Karpas-422 (cell line): ENCODE measurements around the gene SPSB4. TPM values are rescaled to one million over a fixed set of nuclear protein-coding genes. Genes with fewer than 3 reads are reported as not detected.
A peak's percentile ranks its signal among the peaks of the same experiment; 100 is the strongest.

Experiments used
- DNase-seq: peaks from one replicate; pipeline ENCODE4 v3.0.0-alpha.2; 2015
- H2AFZ ChIP-seq: fragments of 200-600 bp; sonication (generic); 2 replicates; pipeline ENCODE4 v1.6.1; 2014; ENCODE audit warnings: antibody characterized with exemption, low read length, mixed read lengths
- H3K27ac ChIP-seq: fragments of 200-600 bp; sonication (generic); 2 replicates; pipeline ENCODE4 v1.5.1; 2014; ENCODE audit warnings: mild to moderate bottlenecking, low read length, moderate library complexity
- H3K27me3 ChIP-seq: fragments of 200-600 bp; sonication (generic); 2 replicates; pipeline ENCODE4 v1.6.1; 2014; ENCODE audit warnings: low read length, mixed read lengths
- H3K36me3 ChIP-seq: fragments of 200-600 bp; sonication (generic); 2 replicates; pipeline ENCODE4 v1.6.1; 2014; ENCODE audit warnings: low read length, mixed read lengths; ENCODE audit not compliant: insufficient read depth
- H3K4me1 ChIP-seq: fragments of 200-600 bp; sonication (generic); 2 replicates; pipeline ENCODE4 v1.6.1; 2014; ENCODE audit warnings: mild to moderate bottlenecking, low read length, mixed read lengths
- H3K4me2 ChIP-seq: fragments of 200-600 bp; sonication (generic); 2 replicates; pipeline ENCODE4 v1.6.1; 2014; ENCODE audit warnings: low read length, low read depth, mild to moderate bottlenecking; ENCODE audit not compliant: poor library complexity, severe bottlenecking
- H3K4me3 ChIP-seq: fragments of 200-600 bp; sonication (generic); 2 replicates; pipeline ENCODE4 v1.5.1; 2014; ENCODE audit warnings: mild to moderate bottlenecking, antibody characterized with exemption, low read length, mixed read lengths
- H3K79me2 ChIP-seq: fragments of 200-600 bp; sonication (generic); 2 replicates; pipeline ENCODE4 v1.6.1; 2014; ENCODE audit warnings: mild to moderate bottlenecking, low read length, mixed read lengths
- H3K9ac ChIP-seq: fragments of 200-600 bp; sonication (generic); 2 replicates; pipeline ENCODE4 v1.6.0; 2014; ENCODE audit warnings: low read length
- H3K9me2 ChIP-seq: fragments of 200-600 bp; sonication (generic), shearing (Covaris generic); replicated peaks from 2 replicates; pipeline ENCODE4 v1.6.0; 2014; ENCODE audit warnings: mild to moderate bottlenecking, low read length, moderate library complexity; ENCODE audit not compliant: insufficient read depth
- H3K9me3 ChIP-seq: fragments of 300-700, 200-600 bp; sonication (generic); 2 replicates; pipeline ENCODE4 v1.6.1; 2014; ENCODE audit warnings: low read length, mixed read lengths
- H4K20me1 ChIP-seq: fragments of 200-600 bp; sonication (generic); 2 replicates; pipeline ENCODE4 v1.6.1; 2014; ENCODE audit warnings: mild to moderate bottlenecking, antibody characterized with exemption, low read length, low read depth; ENCODE audit not compliant: insufficient read depth
- total RNA-seq: library from RNA; depleted of rRNA; stranded (reverse); fragments of >200 nt; shearing (Covaris generic); gene quantifications from 2 replicates; pipeline ENCODE4 v1.2.3, GENCODE V29; 2014; ENCODE audit warnings: low replicate concordance

Gene SPSB4
- total RNA-seq, 1 experiment from 2014 or later, result not detected

- Histone ChIP-seq H3K27ac (no peak overlapping the region), H3K27me3 (no peaks in the 10 kb centered on the region), H3K9me3 (no peaks in the 10 kb centered on the region), H3K4me3 (no peak overlapping the region), H3K9me2 (no peaks in the 10 kb centered on the region), H3K4me2 (no peak overlapping the region), H3K4me1 (no peaks in the 10 kb centered on the region), H2AFZ (no peak overlapping the region), H4K20me1 (no peaks in the 10 kb centered on the region), H3K79me2 (no peaks in the 10 kb centered on the region), H3K9ac (no peak overlapping the region), H3K36me3 (no peaks in the 10 kb centered on the region)
- peak; percentile 45 for DNase-seq
These were observed 1.5 kb upstream of the SPSB4 start for GRCh38 chr3:141049681-141050080.

- H3K4me2 ChIP-seq, result no peak overlapping the region
- no peak overlapping the region for H3K9ac ChIP-seq
- no peaks in the 10 kb centered on the region for H3K9me3 ChIP-seq
- H3K4me1 ChIP-seq, result no peaks in the 10 kb centered on the region
- no peaks in the 10 kb centered on the region for H3K79me2 ChIP-seq
- H3K27me3 ChIP-seq, result no peaks in the 10 kb centered on the region
- no peak overlapping the region for H3K4me3 ChIP-seq
- H3K27ac ChIP-seq, result no peak overlapping the region
- H3K9me2 ChIP-seq, result no peaks in the 10 kb centered on the region
- no peaks in the 10 kb centered on the region for H4K20me1 ChIP-seq
- no peak for DNase-seq
- H2AFZ ChIP-seq, result no peak overlapping the region
- H3K36me3 ChIP-seq, result no peaks in the 10 kb centered on the region
These were observed 475 bp downstream of the SPSB4 start for GRCh38 chr3:141051443-141052200.

- no peaks in the 10 kb centered on the region for H3K27me3 ChIP-seq
- H3K36me3 ChIP-seq, result no peaks in the 10 kb centered on the region
- H3K27ac ChIP-seq, result no peak overlapping the region
These were observed 1.3 kb downstream of the SPSB4 start for GRCh38 chr3:141052201-141053069.

GRCh38 chr3:141055136-141055535, 4.0 kb downstream of the SPSB4 start:
- no peaks in the 10 kb centered on the region for H3K9me3 ChIP-seq
- H3K9me2 ChIP-seq, result no peaks in the 10 kb centered on the region
- no peaks in the 10 kb centered on the region for H3K79me2 ChIP-seq
- no peak overlapping the region for H3K27ac ChIP-seq
- no peak for DNase-seq
- no peak overlapping the region for H2AFZ ChIP-seq
- H3K9ac ChIP-seq, result no peak overlapping the region
- no peaks in the 10 kb centered on the region for H4K20me1 ChIP-seq
- no peak overlapping the region for H3K4me2 ChIP-seq
- no peak overlapping the region for H3K4me3 ChIP-seq
- no peaks in the 10 kb centered on the region for H3K27me3 ChIP-seq
- H3K4me1 ChIP-seq, result no peaks in the 10 kb centered on the region
- no peaks in the 10 kb centered on the region for H3K36me3 ChIP-seq

More at GRCh38 chr3:141052201-141053069, 1.3 kb downstream of the SPSB4 start:
- H4K20me1 ChIP-seq, result no peaks in the 10 kb centered on the region
- no peak overlapping the region for H3K4me2 ChIP-seq
- no peaks in the 10 kb centered on the region for H3K9me3 ChIP-seq
- no peaks in the 10 kb centered on the region for H3K4me1 ChIP-seq
- H3K4me3 ChIP-seq, result no peak overlapping the region
- no peak overlapping the region for H2AFZ ChIP-seq
- no peak overlapping the region for H3K9ac ChIP-seq
- no peak for DNase-seq
- no peaks in the 10 kb centered on the region for H3K9me2 ChIP-seq
- H3K79me2 ChIP-seq, result no peaks in the 10 kb centered on the region

GRCh38 chr3:141055536-141056445, 4.6 kb downstream of the SPSB4 start:
- Histone ChIP-seq H3K79me2 (no peaks in the 10 kb centered on the region), H4K20me1 (no peaks in the 10 kb centered on the region), H3K9ac (no peak overlapping the region), H3K4me2 (no peak overlapping the region), H3K27me3 (peaks cover 4% of the 10 kb centered on the region; the same call in 1 of the 2 replicates), H3K4me3 (no peak overlapping the region), H3K9me3 (no peaks in the 10 kb centered on the region), H2AFZ (no peak overlapping the region), H3K27ac (no peak overlapping the region), H3K4me1 (no peaks in the 10 kb centered on the region), H3K9me2 (no peaks in the 10 kb centered on the region), H3K36me3 (no peaks in the 10 kb centered on the region)
- no peak for DNase-seq

GRCh38 chr3:141056751-141057171, 5.6 kb downstream of the SPSB4 start:
- no peak for DNase-seq

GRCh38 chr3:141057436-141057835, 6.3 kb downstream of the SPSB4 start:
- Histone ChIP-seq H4K20me1 (no peaks in the 10 kb centered on the region), H3K27ac (no peak overlapping the region), H3K9me3 (no peaks in the 10 kb centered on the region), H3K4me3 (no peak overlapping the region), H3K79me2 (no peaks in the 10 kb centered on the region), H3K9me2 (no peaks in the 10 kb centered on the region), H3K4me1 (no peaks in the 10 kb centered on the region), H2AFZ (no peak overlapping the region), H3K36me3 (no peaks in the 10 kb centered on the region), H3K27me3 (peaks cover 4% of the 10 kb centered on the region; the same call in 1 of the 2 replicates), H3K9ac (no peak overlapping the region), H3K4me2 (no peak overlapping the region)
- no peak for DNase-seq

More at GRCh38 chr3:141056751-141057171, 5.6 kb downstream of the SPSB4 start:
- H3K36me3 ChIP-seq, result no peaks in the 10 kb centered on the region
- H3K9me2 ChIP-seq, result no peaks in the 10 kb centered on the region
- no peak overlapping the region for H3K4me3 ChIP-seq
- no peak overlapping the region for H3K9ac ChIP-seq
- peaks cover 4% of the 10 kb centered on the region; the same call in 1 of the 2 replicates for H3K27me3 ChIP-seq
- H3K79me2 ChIP-seq, result no peaks in the 10 kb centered on the region
- H3K27ac ChIP-seq, result no peak overlapping the region
- H3K9me3 ChIP-seq, result no peaks in the 10 kb centered on the region
- H2AFZ ChIP-seq, result no peak overlapping the region
- no peaks in the 10 kb centered on the region for H4K20me1 ChIP-seq
- H3K4me2 ChIP-seq, result no peak overlapping the region
- no peaks in the 10 kb centered on the region for H3K4me1 ChIP-seq
